Pancreas (tissue), 10 donors: ENCODE results near the gene GPC6. TPM values are rescaled to one million over a fixed set of nuclear protein-coding genes. Genes with fewer than 3 reads are reported as not detected.

Source experiments
- ATAC-seq, 4 donors: fragments of 200-7000 bp; cut with Tn5 transposase; one replicate each; pipeline versions ENCODE4 v1.8.0 to v1.9.1; 2020; ENCODE audit warnings: mild to moderate bottlenecking in 4 of 4, moderate library complexity in 4 of 4
- DNase-seq, 6 donors: peaks; one replicate each; pipeline ENCODE4 v3.0.0-alpha.2; 2020
- FAIRE-seq: peaks from 2 replicates; lab custom pipeline; 2012; peaks lifted over from hg19 to GRCh38; lab: Jason Lieb, UNC
- H3K27ac ChIP-seq, 4 donors: fragments of 200-600 bp; sonication (generic); 1 replicate in 3 of 4; 2 replicates in 1 of 4; pipeline versions ENCODE4 v1.5.0 to v1.8.0; 2020
- H3K27me3 ChIP-seq, 4 donors: fragments of 200-600 bp; one replicate each; pipeline ENCODE4 v1.8.0; 2021
- H3K36me3 ChIP-seq, 3 donors: fragments of 200-600 bp; sonication (generic) in 1 of 3; one replicate each; pipeline versions ENCODE4 v1.5.0 to v1.8.0; 2020 to 2021
- H3K4me1 ChIP-seq, 3 donors: fragments of 200-600 bp; one replicate each; pipeline ENCODE4 v1.8.0; 2021
- H3K4me3 ChIP-seq, 4 donors: fragments of 200-600 bp; sonication (generic) in 2 of 4; one replicate each; pipeline versions ENCODE4 v1.5.0 to v1.8.0; 2020 to 2021
- H3K9me3 ChIP-seq, 4 donors: fragments of 200-600 bp; one replicate each; pipeline ENCODE4 v1.8.0; 2021
- WGBS, 2 donors: extraction: QIAGEN DNeasy Blood & Tissue Kit; methylation state at CpG; one replicate each; pipeline ENCODE4 v1.1.7; 2013; 5-methylcytosine and 5-hydroxymethylcytosine counted together
- intact Hi-C, 3 donors: fragments of 100-400 bp; cut with DNase I; formaldehyde crosslinking; loops; one replicate each; pipeline versions ENCODE4 v1.11.1 to v1.14.2; 2022
- polyA plus RNA-seq, 2 donors: library from polyadenylated mRNA; stranded (reverse); fragments of 200-250 nt; gene quantifications; one replicate each; pipeline ENCODE4 v1.2.3, GENCODE V29; 2013
- total RNA-seq, 6 donors: library from RNA; stranded (reverse); fragmentation: NEBNext Ultra II Directional in 4 of 6; extraction: Animal tissue kit (Norgen Biotek cat#: 25700) in 4 of 6; gene quantifications; one replicate each; pipeline versions ENCODE4 v1.2.1 to v1.2.4, GENCODE V29; 2021 to 2023
- TF ChIP-seq, protein P1 (sequence below), 4 donors: fragments of 200-600 bp; sonication (generic) in 3 of 4; IDR thresholded peaks; one replicate each; pipeline versions ENCODE4 v1.5.0 to v1.8.0; 2021; ENCODE audit warnings: antibody characterized with exemption in 4 of 4
- donor health status: healthy with polysubstance abuse.
- donor health status: DM: no; HTN: no; CAD: no; lungs with moderate emphysema.
- donor health status: DM: no; HTN: no; CAD: no.
- donor health status: control.
- donor health status: control.
- donor health status: Bipolar disorder and iron deficiency.
- donor health status: DM: yes; HTN: yes; CAD: no.
- donor health status: DM: no; HTN: no; CAD: no.
- donor health status: DM: no; HTN: no; CAD: no.
- donor health status: DM: yes; HTN: yes; CAD: no.

GPC6 gene
- total and polyA plus RNA-seq, 8 donors = 0.23 to 3.3 (median 1.2) TPM

DNA sequence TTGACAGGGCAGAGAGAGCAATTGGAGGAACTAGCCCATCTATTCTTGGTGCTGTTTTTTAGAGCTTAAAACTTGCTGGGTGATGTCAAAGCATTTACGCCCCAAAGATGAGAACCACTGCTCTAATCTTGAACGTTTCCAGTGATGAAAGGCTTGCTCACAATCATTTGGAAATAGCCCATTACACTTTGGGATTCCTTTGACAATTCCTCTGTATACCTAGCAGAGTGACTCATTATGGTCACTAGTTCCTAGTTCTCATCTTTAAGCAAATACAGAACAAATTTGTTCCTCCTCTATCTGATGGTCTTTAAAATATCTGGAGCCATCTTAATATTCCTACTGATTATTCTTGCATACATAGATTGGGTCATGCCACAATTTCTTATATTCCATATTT lies 112.3 kb downstream of the GPC6 start:
- intact Hi-C loops = no loop called here
- FAIRE-seq = no peak
- H3K36me3 ChIP-seq = no peaks in the 10 kb centered on the region
- ATAC-seq = no peak
- H3K27me3 ChIP-seq = no peaks in the 10 kb centered on the region
- H3K4me1 ChIP-seq = no peaks in the 10 kb centered on the region
- no peak for DNase-seq
- H3K4me3 ChIP-seq = no peak overlapping the region
- TF ChIP-seq, protein P1, sequence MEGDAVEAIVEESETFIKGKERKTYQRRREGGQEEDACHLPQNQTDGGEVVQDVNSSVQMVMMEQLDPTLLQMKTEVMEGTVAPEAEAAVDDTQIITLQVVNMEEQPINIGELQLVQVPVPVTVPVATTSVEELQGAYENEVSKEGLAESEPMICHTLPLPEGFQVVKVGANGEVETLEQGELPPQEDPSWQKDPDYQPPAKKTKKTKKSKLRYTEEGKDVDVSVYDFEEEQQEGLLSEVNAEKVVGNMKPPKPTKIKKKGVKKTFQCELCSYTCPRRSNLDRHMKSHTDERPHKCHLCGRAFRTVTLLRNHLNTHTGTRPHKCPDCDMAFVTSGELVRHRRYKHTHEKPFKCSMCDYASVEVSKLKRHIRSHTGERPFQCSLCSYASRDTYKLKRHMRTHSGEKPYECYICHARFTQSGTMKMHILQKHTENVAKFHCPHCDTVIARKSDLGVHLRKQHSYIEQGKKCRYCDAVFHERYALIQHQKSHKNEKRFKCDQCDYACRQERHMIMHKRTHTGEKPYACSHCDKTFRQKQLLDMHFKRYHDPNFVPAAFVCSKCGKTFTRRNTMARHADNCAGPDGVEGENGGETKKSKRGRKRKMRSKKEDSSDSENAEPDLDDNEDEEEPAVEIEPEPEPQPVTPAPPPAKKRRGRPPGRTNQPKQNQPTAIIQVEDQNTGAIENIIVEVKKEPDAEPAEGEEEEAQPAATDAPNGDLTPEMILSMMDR (IDR thresholded peaks at IDR 0.05) = no peak
- H3K27ac ChIP-seq = no peak overlapping the region
- WGBS, 2 donors = 59 to 74% methylated on average over 2 of the region's 2 CpGs
- H3K9me3 ChIP-seq = no peaks in the 10 kb centered on the region

DNA sequence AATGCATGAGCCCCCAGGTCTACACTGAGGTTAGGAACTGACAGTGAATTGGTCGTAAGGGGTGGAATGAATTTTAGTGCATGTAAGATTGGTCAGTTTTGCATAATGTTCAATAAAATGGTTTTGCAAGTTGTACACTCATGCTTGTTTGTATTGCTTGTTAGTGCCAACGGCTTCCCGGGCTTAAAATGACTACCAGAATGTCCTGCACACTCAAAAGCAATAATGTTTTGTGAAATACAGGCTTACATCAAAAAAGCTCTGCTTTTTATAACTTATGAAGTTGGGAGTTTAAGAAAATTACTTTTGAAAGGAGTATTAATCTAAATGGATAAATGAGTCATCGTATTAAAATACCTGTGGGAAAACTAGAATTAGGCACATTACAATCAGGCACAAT lies 112.9 kb downstream of the GPC6 start:
- ATAC-seq = no peak
- Histone ChIP-seq H3K27ac (no peak overlapping the region), H3K4me1 (no peaks in the 10 kb centered on the region), H3K4me3 (no peak overlapping the region), H3K27me3 (no peaks in the 10 kb centered on the region), H3K9me3 (no peaks in the 10 kb centered on the region), H3K36me3 (no peaks in the 10 kb centered on the region)
- 82 to 92% methylated on average over 4 of the region's 4 CpGs for WGBS, 2 donors
- no peak for FAIRE-seq
- intact Hi-C loops = no loop called here
- TF ChIP-seq, protein P1 (IDR thresholded peaks at IDR 0.05) = no peak
- no peak for DNase-seq

DNA sequence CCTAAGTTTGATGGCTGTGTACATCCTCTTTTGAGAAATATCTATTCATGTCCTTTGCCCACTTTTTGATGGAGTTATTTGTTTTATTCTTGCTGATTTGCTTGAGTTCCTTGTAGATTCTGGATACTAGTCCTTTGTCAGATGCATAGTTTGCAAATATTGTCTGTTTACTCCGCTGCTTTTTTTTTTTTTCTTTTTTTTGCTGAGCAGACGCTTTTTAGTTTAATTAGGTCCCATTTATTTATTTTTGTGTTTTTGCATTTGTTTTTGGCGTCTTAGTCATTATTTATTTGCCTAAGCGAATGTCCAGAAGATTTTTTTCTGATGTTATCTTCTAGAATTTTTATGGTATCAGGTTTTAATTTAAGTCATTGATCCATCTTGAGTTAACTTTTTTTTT lies 114.9 kb downstream of the GPC6 start:
- TF ChIP-seq, protein P1 (IDR thresholded peaks at IDR 0.05) = no peak
- no peaks in the 10 kb centered on the region for H3K9me3 ChIP-seq

DNA sequence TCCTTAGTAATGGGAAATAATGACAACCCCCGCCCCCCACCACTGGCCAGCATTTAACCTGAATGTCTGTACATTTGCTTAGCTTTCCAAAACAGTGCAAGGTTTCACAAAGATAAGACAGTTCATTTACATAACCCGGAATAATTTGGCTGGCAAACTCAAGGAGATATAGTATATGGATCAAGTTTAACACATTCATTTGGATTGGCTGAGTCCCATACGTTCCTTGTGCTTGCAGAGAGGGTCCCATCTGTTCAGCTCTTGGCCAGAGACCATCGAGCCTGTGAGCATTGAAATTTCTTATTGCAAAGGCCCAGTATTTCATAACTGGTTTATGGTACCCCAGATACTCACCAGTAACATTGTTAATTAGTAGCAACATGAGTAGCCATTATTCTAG lies 116.5 kb downstream of the GPC6 start:
- 60 to 62% methylated on average over 4 of the region's 4 CpGs for WGBS, 2 donors
- H3K27ac ChIP-seq = no peak overlapping the region
- no peaks in the 10 kb centered on the region for H3K9me3 ChIP-seq
- FAIRE-seq (no peak), DNase-seq (no peak), ATAC-seq (no peak)
- TF ChIP-seq, protein P1 (IDR thresholded peaks at IDR 0.05) = no peak
- no peaks in the 10 kb centered on the region for H3K36me3 ChIP-seq
- H3K27me3 ChIP-seq = no peaks in the 10 kb centered on the region
- H3K4me3 ChIP-seq = no peak overlapping the region
- intact Hi-C loops = no loop called here
- no peaks in the 10 kb centered on the region for H3K4me1 ChIP-seq

More for the DNA sequence above, 114.9 kb downstream of the GPC6 start:
- ATAC-seq = no peak
- 81 to 83% methylated on average over 4 of the region's 4 CpGs for WGBS, 2 donors
- H3K27me3 ChIP-seq = no peaks in the 10 kb centered on the region
- intact Hi-C loops = no loop called here
- no peak overlapping the region for H3K4me3 ChIP-seq
- no peaks in the 10 kb centered on the region for H3K36me3 ChIP-seq
- no peaks in the 10 kb centered on the region for H3K4me1 ChIP-seq
- no peak for DNase-seq
- FAIRE-seq = no peak
- no peak overlapping the region for H3K27ac ChIP-seq

DNA sequence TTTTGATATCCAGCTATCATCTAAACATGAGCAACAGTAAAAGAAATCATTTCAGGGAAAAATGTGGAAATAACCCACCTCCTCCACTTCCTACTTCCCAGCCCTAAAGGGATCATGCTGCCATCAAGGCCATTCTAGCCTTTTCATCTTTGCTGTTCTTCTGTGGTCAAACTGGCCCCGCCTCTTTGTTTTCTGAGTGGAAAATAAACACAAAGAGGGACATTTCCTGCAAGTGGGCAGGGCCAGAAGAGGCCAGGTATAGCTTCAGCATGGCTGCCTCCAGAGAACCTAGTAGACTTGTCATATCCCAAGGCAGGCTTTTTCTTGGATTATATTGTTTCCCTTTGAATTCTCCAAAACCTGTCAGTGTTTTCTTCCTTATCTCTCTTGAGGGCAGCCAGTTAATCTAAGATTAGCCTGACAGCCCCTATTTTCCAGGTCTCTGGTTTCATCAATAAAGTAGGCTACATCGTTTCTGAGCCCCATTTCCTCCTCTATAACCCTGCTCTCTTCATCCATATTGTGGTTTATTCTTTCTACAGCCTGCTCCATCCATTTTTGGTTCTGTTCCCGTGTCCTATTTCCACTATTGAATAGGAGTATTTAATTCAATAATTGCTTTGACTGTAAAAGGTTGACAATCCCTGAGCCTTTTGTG lies 117.6 kb downstream of the GPC6 start:
- DNase-seq (no peak), FAIRE-seq (no peak), ATAC-seq (no peak)
- TF ChIP-seq, protein P1 (IDR thresholded peaks at IDR 0.05) = no peak
- WGBS, 2 donors = 76 to 84% methylated on average over 3 of the region's 3 CpGs
- H3K27ac ChIP-seq = no peak overlapping the region
- no peaks in the 10 kb centered on the region for H3K4me1 ChIP-seq
- no peaks in the 10 kb centered on the region for H3K36me3 ChIP-seq
- intact Hi-C loops = no loop called here
- no peak overlapping the region for H3K4me3 ChIP-seq
- no peaks in the 10 kb centered on the region for H3K9me3 ChIP-seq
- no peaks in the 10 kb centered on the region for H3K27me3 ChIP-seq
